ENCODE data around the gene INTS11. TPM values are rescaled to one million over a fixed set of nuclear protein-coding genes. Genes with fewer than 3 reads are reported as not detected.

The INTS11 gene
- total RNA-seq, 1 experiment from 2014 or later, result 161 TPM

GRCh38 chr1:1282998-1283397, 41.5 kb downstream of the INTS11 start (continued):
- TF ChIP-seq, protein P1, sequence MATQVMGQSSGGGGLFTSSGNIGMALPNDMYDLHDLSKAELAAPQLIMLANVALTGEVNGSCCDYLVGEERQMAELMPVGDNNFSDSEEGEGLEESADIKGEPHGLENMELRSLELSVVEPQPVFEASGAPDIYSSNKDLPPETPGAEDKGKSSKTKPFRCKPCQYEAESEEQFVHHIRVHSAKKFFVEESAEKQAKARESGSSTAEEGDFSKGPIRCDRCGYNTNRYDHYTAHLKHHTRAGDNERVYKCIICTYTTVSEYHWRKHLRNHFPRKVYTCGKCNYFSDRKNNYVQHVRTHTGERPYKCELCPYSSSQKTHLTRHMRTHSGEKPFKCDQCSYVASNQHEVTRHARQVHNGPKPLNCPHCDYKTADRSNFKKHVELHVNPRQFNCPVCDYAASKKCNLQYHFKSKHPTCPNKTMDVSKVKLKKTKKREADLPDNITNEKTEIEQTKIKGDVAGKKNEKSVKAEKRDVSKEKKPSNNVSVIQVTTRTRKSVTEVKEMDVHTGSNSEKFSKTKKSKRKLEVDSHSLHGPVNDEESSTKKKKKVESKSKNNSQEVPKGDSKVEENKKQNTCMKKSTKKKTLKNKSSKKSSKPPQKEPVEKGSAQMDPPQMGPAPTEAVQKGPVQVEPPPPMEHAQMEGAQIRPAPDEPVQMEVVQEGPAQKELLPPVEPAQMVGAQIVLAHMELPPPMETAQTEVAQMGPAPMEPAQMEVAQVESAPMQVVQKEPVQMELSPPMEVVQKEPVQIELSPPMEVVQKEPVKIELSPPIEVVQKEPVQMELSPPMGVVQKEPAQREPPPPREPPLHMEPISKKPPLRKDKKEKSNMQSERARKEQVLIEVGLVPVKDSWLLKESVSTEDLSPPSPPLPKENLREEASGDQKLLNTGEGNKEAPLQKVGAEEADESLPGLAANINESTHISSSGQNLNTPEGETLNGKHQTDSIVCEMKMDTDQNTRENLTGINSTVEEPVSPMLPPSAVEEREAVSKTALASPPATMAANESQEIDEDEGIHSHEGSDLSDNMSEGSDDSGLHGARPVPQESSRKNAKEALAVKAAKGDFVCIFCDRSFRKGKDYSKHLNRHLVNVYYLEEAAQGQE (IDR thresholded peaks at IDR 0.05; ENCODE audit: low read depth), result no peak
- TF ChIP-seq EZH2phosphoT487 (IDR thresholded peaks at IDR 0.05; ENCODE audit: borderline replicate concordance), result no peak
- no peak for TF ChIP-seq EZH2 (IDR thresholded peaks at IDR 0.05)
- TF ChIP-seq MAX (IDR thresholded peaks at IDR 0.05), result no peak

- no peaks in the 10 kb centered on the region for H3K27me3 ChIP-seq (ENCODE audit: insufficient read depth, low read length)
- peak overlapping the region; percentile 4; the same call in 1 of the 2 replicates for H3K4me2 ChIP-seq (ENCODE audit: low read length)
- H3K4me3 ChIP-seq (replicated peaks in 1 of 2; ENCODE audit: low read depth in 1 of 2, low read length in 2 of 2), result no peak overlapping the region
- H2AFZ ChIP-seq (ENCODE audit: low read depth, low read length, poor library complexity, severe bottlenecking), result no peak overlapping the region
- no peak for TF ChIP-seq YY1 (IDR thresholded peaks at IDR 0.05; ENCODE audit: extremely low read depth, insufficient replicate concordance, low read depth, low read length)
- TF ChIP-seq POLR2AphosphoS5 (IDR thresholded peaks at IDR 0.05; ENCODE audit: low read depth, low read length), result no peak
- TF ChIP-seq FOSL1 (IDR thresholded peaks at IDR 0.05; ENCODE audit: low read depth), result no peak
- peaks cover 0 to 26% of the 10 kb centered on the region in 2 experiments; a peak in 3 of 4 replicates for H3K4me1 ChIP-seq (ENCODE audit: control insufficient read depth in 1 of 2, insufficient read depth in 2 of 2, low read length in 2 of 2)
- H3K9me2 ChIP-seq (ENCODE audit: insufficient read depth), result no peaks in the 10 kb centered on the region
- H3K9ac ChIP-seq (ENCODE audit: low read length), result no peak overlapping the region
- intact Hi-C loops (cut with micrococcal nuclease), result no loop called here
- H3K36me3 ChIP-seq (ENCODE audit: control insufficient read depth in 1 of 2, insufficient read depth in 2 of 2, low read length in 2 of 2), result no peaks in the 10 kb centered on the region
- ChIA-PET CTCF (no interaction called here), RAD21 (ENCODE audit: low non-redundant PET in 1 of 2, low total read pairs in 2 of 2, uncharacterized antibody in 2 of 2, unreplicated experiment in 2 of 2) (no interaction called here), POLR2A (no interaction called here)
- 0 out of 2 replicates have a peak, but pooled peaks have one; percentile 35 for ATAC-seq
- no peak for DNase-seq (ENCODE audit: low read depth, low spot score)
- no peaks in the 10 kb centered on the region for H3K79me2 ChIP-seq (ENCODE audit: insufficient read depth, low read length)
- no TSS peak for BruUV-seq (replicated peaks)
- no peak overlapping the region; the same call in 1 of the 2 replicates for H3K27ac ChIP-seq (ENCODE audit: low read depth, low read length)
- H3K9me3 ChIP-seq (ENCODE audit: control insufficient read depth in 1 of 2, insufficient read depth in 1 of 2, low read depth in 1 of 2, low read length in 2 of 2), result no peaks in the 10 kb centered on the region
- no peaks in the 10 kb centered on the region for H4K20me1 ChIP-seq (ENCODE audit: insufficient read depth)
Measured at GRCh38 chr1:1281533-1282321, 42.7 kb downstream of the INTS11 start.

Measured in HCT116 (cell line).